ENCODE results near the gene CHD6.

DNA sequence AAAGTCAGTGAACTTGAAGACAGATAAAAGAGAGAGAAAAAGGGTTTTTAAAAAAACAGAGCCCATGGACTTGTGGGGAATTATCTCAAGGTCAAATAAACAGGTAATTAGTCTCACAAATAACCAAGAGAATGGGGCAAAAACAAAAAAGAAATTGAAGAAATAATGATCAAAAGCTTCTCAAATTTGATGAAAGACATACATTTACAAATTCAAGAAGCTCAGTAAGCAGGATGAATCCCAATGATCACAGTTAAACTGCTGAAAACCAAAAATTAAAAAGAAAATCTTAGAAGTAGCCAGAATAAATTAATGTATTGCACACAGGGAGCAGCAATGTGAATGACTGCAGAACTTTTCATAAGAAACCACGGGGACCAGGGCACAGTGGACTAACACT is 139.1 kb downstream of the CHD6 start:
- TF ChIP-seq ZNF324 (tag by site-specific recombination; IDR thresholded peaks at IDR 0.05) (no peak), ZNF596 (tag by site-specific recombination; IDR thresholded peaks at IDR 0.05) (no peak), ZNF521 (tag by site-specific recombination; IDR thresholded peaks at IDR 0.05) (no peak), CTCF (tag by site-specific recombination; IDR thresholded peaks at IDR 0.05) (no peak), ZBTB21 (tag by site-specific recombination; IDR thresholded peaks at IDR 0.05) (no peak), ZNF747 (tag by site-specific recombination; IDR thresholded peaks at IDR 0.05) (no peak), ZNF792 (tag by site-specific recombination; IDR thresholded peaks at IDR 0.05) (no peak), REST (tag by site-specific recombination; IDR thresholded peaks at IDR 0.05) (no peak), ZNF777 (tag by site-specific recombination; IDR thresholded peaks at IDR 0.05; ENCODE audit: borderline replicate concordance) (no peak), ZNF629 (tag by site-specific recombination; IDR thresholded peaks at IDR 0.05) (no peak), MEIS1 (CRISPR knock-in tag; IDR thresholded peaks at IDR 0.05; ENCODE audit: borderline replicate concordance) (no peak), ZNF280D (tag by site-specific recombination; IDR thresholded peaks at IDR 0.05) (no peak)
